ENCODE data around the gene DMAC1. TPM values are rescaled to one million over a fixed set of nuclear protein-coding genes. Genes with fewer than 3 reads are reported as not detected.

Gene DMAC1
- total RNA-seq, 2 donors from 2014 or later = 60.6 to 69.0 TPM

DNA sequence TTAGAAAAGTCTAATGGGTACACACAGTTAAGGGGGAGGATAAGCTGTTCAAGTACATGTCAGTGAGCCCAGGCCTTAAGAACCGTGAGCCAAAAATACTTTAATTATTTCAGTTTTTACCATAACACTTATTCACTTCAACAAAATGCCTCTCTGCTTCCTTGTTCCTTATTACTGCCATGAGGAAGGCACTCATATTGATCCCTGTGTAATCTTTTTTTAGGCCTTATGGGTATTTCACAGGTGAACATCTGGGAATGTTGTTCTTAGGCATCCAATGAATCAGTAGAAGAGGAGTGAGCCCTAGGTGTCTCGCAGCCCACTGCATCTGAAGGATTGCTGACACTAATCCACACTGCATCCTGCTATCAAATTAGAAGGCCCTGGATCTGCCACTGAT is 13.5 kb upstream of the DMAC1 start:
- peaks cover 2% of the 10 kb centered on the region for H3K4me1 Mint-ChIP-seq
- Histone ChIP-seq H3K4me3 (ENCODE audit: low read length) (no peak overlapping the region), H3K36me3 (ENCODE audit: control insufficient read depth, insufficient read depth, low read length) (no peaks in the 10 kb centered on the region), H3K9me3 (ENCODE audit: control insufficient read depth, low read length) (no peaks in the 10 kb centered on the region), H3K4me1 (ENCODE audit: control insufficient read depth, insufficient read depth, low read length) (no peaks in the 10 kb centered on the region), H3K27ac (ENCODE audit: low read depth, low read length) (no peak overlapping the region), H3K9ac (ENCODE audit: extremely low read depth, low read length, poor library complexity, severe bottlenecking) (no peak overlapping the region), H3K27me3 (ENCODE audit: control insufficient read depth, insufficient read depth, low read length, poor library complexity, severe bottlenecking) (peaks cover 15% of the 10 kb centered on the region)
- peaks cover 3% of the 10 kb centered on the region for H3K27me3 Mint-ChIP-seq (ENCODE audit: insufficient read depth)
- H3K9me3 Mint-ChIP-seq = no peaks in the 10 kb centered on the region
- TF ChIP-seq, protein P1, sequence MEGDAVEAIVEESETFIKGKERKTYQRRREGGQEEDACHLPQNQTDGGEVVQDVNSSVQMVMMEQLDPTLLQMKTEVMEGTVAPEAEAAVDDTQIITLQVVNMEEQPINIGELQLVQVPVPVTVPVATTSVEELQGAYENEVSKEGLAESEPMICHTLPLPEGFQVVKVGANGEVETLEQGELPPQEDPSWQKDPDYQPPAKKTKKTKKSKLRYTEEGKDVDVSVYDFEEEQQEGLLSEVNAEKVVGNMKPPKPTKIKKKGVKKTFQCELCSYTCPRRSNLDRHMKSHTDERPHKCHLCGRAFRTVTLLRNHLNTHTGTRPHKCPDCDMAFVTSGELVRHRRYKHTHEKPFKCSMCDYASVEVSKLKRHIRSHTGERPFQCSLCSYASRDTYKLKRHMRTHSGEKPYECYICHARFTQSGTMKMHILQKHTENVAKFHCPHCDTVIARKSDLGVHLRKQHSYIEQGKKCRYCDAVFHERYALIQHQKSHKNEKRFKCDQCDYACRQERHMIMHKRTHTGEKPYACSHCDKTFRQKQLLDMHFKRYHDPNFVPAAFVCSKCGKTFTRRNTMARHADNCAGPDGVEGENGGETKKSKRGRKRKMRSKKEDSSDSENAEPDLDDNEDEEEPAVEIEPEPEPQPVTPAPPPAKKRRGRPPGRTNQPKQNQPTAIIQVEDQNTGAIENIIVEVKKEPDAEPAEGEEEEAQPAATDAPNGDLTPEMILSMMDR (conservative IDR thresholded peaks at IDR 0.05) = no peak
- no peak overlapping the region for H3K4me3 Mint-ChIP-seq
- no peak overlapping the region for H3K27ac Mint-ChIP-seq
- H3K36me3 Mint-ChIP-seq (ENCODE audit: low read depth) = no peaks in the 10 kb centered on the region
- no peak for DNase-seq
- 93% methylated on average over 2 of the region's 2 CpGs; no CpG with 5 or more reads in 1 of the 2 experiments for WGBS, 2 experiments (ENCODE audit: insufficient coverage in 1 of 2, insufficient read length in 1 of 2)

DNA sequence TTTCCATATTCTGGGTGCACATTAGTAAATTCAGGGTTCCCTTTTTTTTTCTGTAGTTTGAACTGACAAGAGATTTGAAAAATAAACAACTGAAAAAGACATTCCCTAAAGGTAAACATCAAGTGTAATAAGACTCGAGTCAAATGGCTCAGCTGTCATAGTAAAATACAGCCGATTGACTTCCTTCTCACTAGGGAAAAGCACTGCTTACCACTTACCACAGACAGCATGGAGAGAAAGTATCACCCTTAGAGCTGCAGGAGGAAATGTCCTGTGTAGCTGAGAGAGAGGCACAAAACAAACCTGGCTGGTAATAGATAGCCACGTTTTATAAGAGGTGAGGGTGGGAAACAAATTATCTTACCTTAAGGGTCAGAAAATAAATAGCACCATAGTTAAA is 12.1 kb upstream of the DMAC1 start:
- H3K36me3 ChIP-seq (ENCODE audit: control insufficient read depth, insufficient read depth, low read length) = no peaks in the 10 kb centered on the region
- Mint-ChIP-seq H3K27ac (no peak overlapping the region), H3K4me3 (no peak overlapping the region), H3K4me1 (peaks cover 2% of the 10 kb centered on the region), H3K36me3 (ENCODE audit: low read depth) (no peaks in the 10 kb centered on the region), H3K27me3 (ENCODE audit: insufficient read depth) (peaks cover 6% of the 10 kb centered on the region), H3K9me3 (no peaks in the 10 kb centered on the region)
- no peak overlapping the region for H3K9ac ChIP-seq (ENCODE audit: extremely low read depth, low read length, poor library complexity, severe bottlenecking)
- DNase-seq = no peak
- H3K27ac ChIP-seq (ENCODE audit: low read depth, low read length) = no peak overlapping the region
- WGBS, 2 experiments (ENCODE audit: insufficient coverage in 1 of 2, insufficient read length in 1 of 2) = 79% methylated on average over 3 of the region's 3 CpGs; no CpG with 5 or more reads in 1 of the 2 experiments
- TF ChIP-seq, protein P1 (conservative IDR thresholded peaks at IDR 0.05) = no peak
- H3K4me3 ChIP-seq (ENCODE audit: low read length) = no peak overlapping the region
- H3K4me1 ChIP-seq (ENCODE audit: control insufficient read depth, insufficient read depth, low read length) = no peaks in the 10 kb centered on the region
- no peaks in the 10 kb centered on the region for H3K9me3 ChIP-seq (ENCODE audit: control insufficient read depth, low read length)
- peaks cover 21% of the 10 kb centered on the region for H3K27me3 ChIP-seq (ENCODE audit: control insufficient read depth, insufficient read depth, low read length, poor library complexity, severe bottlenecking)

DNA sequence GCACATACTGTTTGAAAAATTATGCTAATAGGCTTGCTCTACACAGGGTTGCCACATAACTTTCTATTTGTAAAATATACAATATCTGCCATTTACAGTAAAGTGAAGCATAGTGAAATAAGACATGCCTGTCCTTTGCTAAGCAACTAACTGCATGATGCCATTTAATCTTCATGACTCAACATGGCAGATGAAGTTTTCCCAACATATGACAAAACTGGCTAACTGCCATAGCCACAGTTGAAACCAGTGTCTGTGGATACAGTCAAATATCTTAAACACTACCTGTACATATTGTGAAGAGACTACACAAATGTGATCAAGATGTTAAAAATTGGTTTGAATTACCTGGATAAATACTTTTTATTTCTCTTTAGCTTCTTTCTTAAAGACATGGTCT is 3.1 kb upstream of the DMAC1 start:
- H3K4me3 Mint-ChIP-seq = no peak overlapping the region
- no peaks in the 10 kb centered on the region for H3K9me3 ChIP-seq (ENCODE audit: control insufficient read depth, low read length)
- H3K4me1 Mint-ChIP-seq = peaks cover 5% of the 10 kb centered on the region
- peaks cover 17% of the 10 kb centered on the region for H3K27me3 ChIP-seq (ENCODE audit: control insufficient read depth, insufficient read depth, low read length, poor library complexity, severe bottlenecking)
- TF ChIP-seq, protein P1 (conservative IDR thresholded peaks at IDR 0.05) = no peak
- H3K4me3 ChIP-seq (ENCODE audit: low read length) = no peak overlapping the region
- no peak overlapping the region for H3K9ac ChIP-seq (ENCODE audit: extremely low read depth, low read length, poor library complexity, severe bottlenecking)
- H3K27ac ChIP-seq (ENCODE audit: low read depth, low read length) = no peak overlapping the region
- no peak overlapping the region for H3K27ac Mint-ChIP-seq
- no peaks in the 10 kb centered on the region for H3K4me1 ChIP-seq (ENCODE audit: control insufficient read depth, insufficient read depth, low read length)
- peaks cover 3% of the 10 kb centered on the region for H3K27me3 Mint-ChIP-seq (ENCODE audit: insufficient read depth)
- peaks cover 2% of the 10 kb centered on the region for H3K36me3 Mint-ChIP-seq (ENCODE audit: low read depth)
- no peaks in the 10 kb centered on the region for H3K36me3 ChIP-seq (ENCODE audit: control insufficient read depth, insufficient read depth, low read length)
- no peak for DNase-seq
- no peaks in the 10 kb centered on the region for H3K9me3 Mint-ChIP-seq
